ENCODE results near the gene DOHH.

The DOHH gene

DNA sequence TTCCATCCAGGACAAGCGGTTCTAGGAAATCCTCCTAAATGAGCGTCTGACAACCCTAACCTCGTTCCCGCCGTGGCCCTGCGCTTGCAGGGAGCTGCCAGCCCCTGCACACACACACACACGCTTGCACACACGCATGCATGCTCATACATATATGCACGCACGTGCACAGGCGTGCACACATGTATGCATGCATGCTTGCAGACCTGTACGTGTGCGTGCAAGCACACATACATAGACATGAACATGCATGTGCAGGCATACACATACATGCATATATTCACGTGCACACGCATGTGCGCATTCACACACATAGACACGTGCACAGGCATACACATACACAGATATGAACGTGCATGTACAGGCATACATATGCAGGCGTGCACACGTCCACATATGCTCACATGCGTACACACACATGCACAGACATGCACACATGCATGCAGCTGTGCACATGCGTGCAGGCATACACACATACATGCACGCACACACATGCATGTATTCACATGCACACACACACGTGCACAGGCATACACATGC lies 55.7 kb downstream of the DOHH start:
- Histone ChIP-seq H3K36me3 (ENCODE audit: control insufficient read depth, insufficient read depth, low read length) (no peaks in the 10 kb centered on the region), H3K27me3 (ENCODE audit: control insufficient read depth, insufficient read depth, low read length) (no peaks in the 10 kb centered on the region), H3K4me3 (ENCODE audit: low read depth, low read length) (no peak overlapping the region), H3K79me2 (peaks cover 76% of the 10 kb centered on the region), H3K4me1 (no peaks in the 10 kb centered on the region), H3K27ac (no peak overlapping the region), H3K9me3 (ENCODE audit: control insufficient read depth, low read length) (no peaks in the 10 kb centered on the region), H2AFZ (no peak overlapping the region), H3K4me2 (ENCODE audit: low read length) (no peak overlapping the region), H3K9ac (no peak overlapping the region)
- TF ChIP-seq, protein P1, sequence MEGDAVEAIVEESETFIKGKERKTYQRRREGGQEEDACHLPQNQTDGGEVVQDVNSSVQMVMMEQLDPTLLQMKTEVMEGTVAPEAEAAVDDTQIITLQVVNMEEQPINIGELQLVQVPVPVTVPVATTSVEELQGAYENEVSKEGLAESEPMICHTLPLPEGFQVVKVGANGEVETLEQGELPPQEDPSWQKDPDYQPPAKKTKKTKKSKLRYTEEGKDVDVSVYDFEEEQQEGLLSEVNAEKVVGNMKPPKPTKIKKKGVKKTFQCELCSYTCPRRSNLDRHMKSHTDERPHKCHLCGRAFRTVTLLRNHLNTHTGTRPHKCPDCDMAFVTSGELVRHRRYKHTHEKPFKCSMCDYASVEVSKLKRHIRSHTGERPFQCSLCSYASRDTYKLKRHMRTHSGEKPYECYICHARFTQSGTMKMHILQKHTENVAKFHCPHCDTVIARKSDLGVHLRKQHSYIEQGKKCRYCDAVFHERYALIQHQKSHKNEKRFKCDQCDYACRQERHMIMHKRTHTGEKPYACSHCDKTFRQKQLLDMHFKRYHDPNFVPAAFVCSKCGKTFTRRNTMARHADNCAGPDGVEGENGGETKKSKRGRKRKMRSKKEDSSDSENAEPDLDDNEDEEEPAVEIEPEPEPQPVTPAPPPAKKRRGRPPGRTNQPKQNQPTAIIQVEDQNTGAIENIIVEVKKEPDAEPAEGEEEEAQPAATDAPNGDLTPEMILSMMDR (IDR thresholded peaks at IDR 0.05), result no peak

- Histone ChIP-seq H3K27me3 (ENCODE audit: control insufficient read depth, insufficient read depth, low read length) (no peaks in the 10 kb centered on the region), H3K9ac (no peak overlapping the region), H3K27ac (peak overlapping the region; percentile 31), H3K36me3 (ENCODE audit: control insufficient read depth, insufficient read depth, low read length) (no peaks in the 10 kb centered on the region), H3K4me1 (no peaks in the 10 kb centered on the region), H3K9me3 (ENCODE audit: control insufficient read depth, low read length) (no peaks in the 10 kb centered on the region), H2AFZ (no peak overlapping the region), H3K4me3 (ENCODE audit: low read depth, low read length) (no peak overlapping the region), H3K4me2 (ENCODE audit: low read length) (no peak overlapping the region), H3K79me2 (peaks cover 73% of the 10 kb centered on the region)
- TF ChIP-seq, protein P1 (IDR thresholded peaks at IDR 0.05), result no peak
Measured at GRCh38 chr19:3443840-3444694, 56.4 kb downstream of the DOHH start.

DNA sequence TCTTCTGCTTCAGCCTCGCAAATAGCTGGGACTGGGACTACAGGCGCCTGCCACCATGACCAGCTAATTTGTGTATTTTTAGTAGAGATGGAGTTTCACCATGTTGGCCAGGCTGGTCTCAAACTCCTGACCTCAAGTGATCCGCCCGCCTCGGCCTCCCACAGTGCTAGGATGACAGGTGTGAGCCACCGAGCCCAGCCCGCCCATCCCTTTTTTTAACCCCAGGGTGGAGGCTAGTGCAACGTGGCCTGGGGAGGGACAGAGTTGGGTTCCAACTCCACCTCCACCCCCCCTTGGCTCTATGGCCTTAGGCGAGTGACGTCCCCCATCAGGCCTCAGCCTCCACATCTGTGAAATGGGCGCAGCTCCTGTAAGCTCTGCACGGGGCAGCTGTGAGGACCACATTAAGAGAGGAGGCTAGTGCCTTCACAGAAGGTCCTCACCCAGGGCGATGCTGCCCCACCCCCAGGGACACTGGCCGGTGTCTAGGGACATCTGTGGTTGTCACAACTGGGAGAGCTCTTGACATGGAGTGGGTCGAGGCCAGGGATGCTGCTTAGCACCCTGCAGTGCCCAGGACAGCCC lies 57.9 kb downstream of the DOHH start:
- Histone ChIP-seq H3K4me1 (no peaks in the 10 kb centered on the region), H3K27ac (no peak overlapping the region), H3K9me3 (ENCODE audit: control insufficient read depth, low read length) (no peaks in the 10 kb centered on the region), H2AFZ (no peak overlapping the region), H3K4me3 (ENCODE audit: low read depth, low read length) (no peak overlapping the region), H3K27me3 (ENCODE audit: control insufficient read depth, insufficient read depth, low read length) (no peaks in the 10 kb centered on the region), H3K9ac (no peak overlapping the region), H3K4me2 (ENCODE audit: low read length) (no peak overlapping the region), H3K79me2 (peaks cover 72% of the 10 kb centered on the region), H3K36me3 (ENCODE audit: control insufficient read depth, insufficient read depth, low read length) (no peaks in the 10 kb centered on the region)
- TF ChIP-seq, protein P1 (IDR thresholded peaks at IDR 0.05), result no peak

DNA sequence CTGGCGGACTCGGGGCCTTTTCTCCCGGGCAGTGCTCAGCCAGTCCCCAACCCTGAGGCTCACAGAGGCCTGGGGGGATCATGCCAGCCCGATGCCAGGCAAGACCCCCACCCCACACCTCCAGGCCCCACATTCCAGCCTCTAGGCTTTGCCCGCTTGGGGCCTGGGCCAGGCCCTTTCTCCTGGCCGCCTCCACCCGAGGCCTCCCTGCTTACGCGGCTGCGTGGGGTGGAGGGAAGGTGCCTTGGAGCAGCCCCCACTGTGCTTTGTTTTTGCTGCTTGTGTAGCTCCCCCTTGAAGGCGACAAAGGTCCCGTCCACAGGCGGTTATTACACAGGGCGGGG lies 58.5 kb downstream of the DOHH start:
- Histone ChIP-seq H3K9ac (no peak overlapping the region), H2AFZ (no peak overlapping the region), H3K4me3 (ENCODE audit: low read depth, low read length) (no peak overlapping the region), H3K79me2 (peaks cover 73% of the 10 kb centered on the region), H3K27ac (no peak overlapping the region), H3K4me1 (no peaks in the 10 kb centered on the region), H3K9me3 (ENCODE audit: control insufficient read depth, low read length) (no peaks in the 10 kb centered on the region), H3K27me3 (ENCODE audit: control insufficient read depth, insufficient read depth, low read length) (no peaks in the 10 kb centered on the region), H3K4me2 (ENCODE audit: low read length) (no peak overlapping the region), H3K36me3 (ENCODE audit: control insufficient read depth, insufficient read depth, low read length) (no peaks in the 10 kb centered on the region)
- TF ChIP-seq, protein P1 (IDR thresholded peaks at IDR 0.05), result no peak
